HL-60/S4 treated with retinoic acid at 250 ng/mL for 4 days and 3 days (cell line): ENCODE results near the gene ACER1.
"Not testable (repeated sequence)": the region's sequence is repeated elsewhere in the genome, so short reads cannot be mapped to it uniquely, and the experiment has no call there.

Experiments used
- in situ Hi-C: fragments of 300-500 bp; cut with MboI; formaldehyde crosslinking; loops from 2 replicates; pipeline ENCODE4 v1.7.0; 2022; ENCODE audit warnings: low sequenced_read_pairs

ACER1 gene, protein sequence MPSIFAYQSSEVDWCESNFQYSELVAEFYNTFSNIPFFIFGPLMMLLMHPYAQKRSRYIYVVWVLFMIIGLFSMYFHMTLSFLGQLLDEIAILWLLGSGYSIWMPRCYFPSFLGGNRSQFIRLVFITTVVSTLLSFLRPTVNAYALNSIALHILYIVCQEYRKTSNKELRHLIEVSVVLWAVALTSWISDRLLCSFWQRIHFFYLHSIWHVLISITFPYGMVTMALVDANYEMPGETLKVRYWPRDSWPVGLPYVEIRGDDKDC

GRCh38 chr19:6333439-6333838, at the start of gene ACER1:
TSS of gene ACER1 (minus strand) at chr19:6333612. CDS start at chr19:6333551, 61 bp downstream.
- in situ Hi-C loops: no loop called here

- in situ Hi-C loops: no loop called here
Measured at GRCh38 chr19:6383188-6383587, 49.8 kb upstream of the ACER1 start.

- in situ Hi-C loops: no loop called here
Measured at GRCh38 chr19:6381030-6381750, 47.8 kb upstream of the ACER1 start.

DNA sequence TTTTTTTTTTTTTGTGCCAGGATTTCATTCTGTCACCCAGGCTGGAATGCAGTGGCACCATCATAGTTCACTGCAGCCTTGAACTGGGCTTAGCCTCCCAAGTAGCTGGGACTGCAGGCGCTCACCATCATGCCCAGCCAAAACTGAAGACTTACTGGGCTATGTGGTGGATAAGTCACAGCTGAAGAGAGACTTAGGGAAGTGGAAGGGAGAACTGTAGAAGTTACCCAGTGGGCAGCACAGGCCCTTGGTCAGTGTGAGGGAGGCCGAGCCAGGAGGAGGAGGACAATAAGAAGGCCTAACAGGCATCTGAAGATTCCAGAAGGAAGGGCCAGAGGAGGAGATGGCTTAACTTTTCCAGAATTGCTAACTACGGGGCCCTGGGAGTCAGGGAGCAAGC, 46.3 kb upstream of the ACER1 start:
- in situ Hi-C loops: no loop called here

- in situ Hi-C loops: no loop called here
Measured at GRCh38 chr19:6378486-6378885, 45.1 kb upstream of the ACER1 start.

GRCh38 chr19:6378041-6378440, 44.6 kb upstream of the ACER1 start:
- in situ Hi-C loops: no loop called here

DNA sequence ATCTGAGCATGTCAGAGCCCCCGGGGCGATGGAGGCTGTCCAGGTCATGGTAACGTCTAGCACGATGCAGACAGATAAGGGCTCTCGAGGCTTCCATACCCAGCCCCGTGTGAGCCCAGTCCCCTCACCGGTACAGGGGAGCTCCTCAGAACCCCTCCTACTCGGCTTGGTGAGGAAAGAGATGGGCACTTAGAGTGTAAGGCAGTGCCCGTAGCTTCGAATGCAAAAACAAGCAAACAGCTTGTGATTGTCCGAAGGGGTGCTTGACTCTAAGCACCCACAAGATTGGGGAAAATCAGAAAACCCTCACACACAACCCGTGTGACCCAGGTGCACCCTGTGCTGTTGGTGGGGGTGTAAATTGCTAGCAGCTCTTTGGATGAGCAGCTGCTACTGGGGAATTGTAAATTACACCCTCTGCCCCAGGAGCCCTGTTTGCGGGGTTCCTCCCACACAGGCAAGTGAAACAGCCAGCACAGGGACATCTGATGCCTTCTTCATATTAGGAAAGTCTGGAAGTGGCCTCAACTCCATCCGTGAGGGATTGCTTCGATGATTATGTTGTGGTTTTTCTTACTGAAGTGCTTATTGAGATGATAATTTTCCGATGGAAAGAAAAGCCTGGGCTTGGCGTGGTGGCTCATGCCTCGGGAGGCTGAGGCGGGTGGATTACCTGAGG, 43.2 kb upstream of the ACER1 start:
- in situ Hi-C loops: no loop called here

GRCh38 chr19:6375411-6376010, 42.1 kb upstream of the ACER1 start, which contains the start of gene PSPN:
TSS of gene PSPN (minus strand) at chr19:6375933. CDS start at chr19:6375849, 84 bp downstream.
- in situ Hi-C loops: no loop called here

DNA sequence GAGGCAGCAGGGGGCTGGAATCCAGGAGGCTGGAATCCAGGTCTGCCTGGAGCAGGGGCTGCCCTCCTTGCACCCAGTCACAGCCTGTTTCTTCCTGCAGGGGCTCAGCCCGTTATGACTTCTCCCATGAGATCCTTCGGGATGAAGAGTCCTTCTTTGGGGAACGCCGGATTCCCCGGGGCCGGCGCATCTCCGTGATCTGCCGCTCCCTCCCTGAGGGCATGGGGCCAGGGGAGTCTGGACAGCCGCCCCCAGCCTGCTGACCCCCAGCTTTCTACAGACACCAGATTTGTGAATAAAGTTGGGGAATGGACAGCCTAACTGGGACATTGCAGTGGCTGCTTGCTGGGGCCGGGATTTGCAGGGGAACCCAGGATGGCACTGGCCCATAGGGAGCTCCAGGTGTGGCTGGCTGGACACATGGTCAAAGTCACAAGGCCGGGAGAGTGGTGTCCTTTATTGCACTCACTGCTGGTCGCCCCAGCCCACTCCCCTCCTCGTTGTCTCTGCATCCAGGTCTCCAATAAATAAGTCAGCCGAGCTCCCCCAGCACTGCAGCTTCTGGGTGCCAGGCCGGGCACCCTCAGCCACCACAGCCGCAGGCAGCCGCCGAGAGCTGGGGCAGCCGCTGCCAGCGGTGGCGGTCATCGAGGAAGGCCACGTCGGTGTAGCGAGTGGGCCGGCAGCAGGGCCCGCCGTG, 41.4 kb upstream of the ACER1 start:
- in situ Hi-C loops: no loop called here

GRCh38 chr19:6374161-6374709, 40.8 kb upstream of the ACER1 start:
- in situ Hi-C loops: no loop called here

DNA sequence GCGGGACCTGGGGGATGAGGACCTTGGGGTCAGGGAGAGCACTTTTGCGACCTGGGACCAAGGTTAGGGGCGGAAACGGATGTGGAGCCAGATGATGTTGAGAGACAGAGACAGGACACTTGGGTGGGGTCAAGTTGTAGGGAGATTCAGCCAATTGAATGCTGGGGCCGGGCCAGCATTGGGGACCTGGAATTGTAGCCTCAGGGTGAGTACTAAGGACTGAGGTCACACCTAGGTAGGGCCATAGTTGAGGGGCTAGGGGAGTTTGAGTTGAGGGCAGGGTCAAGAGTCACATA, 40.3 kb upstream of the ACER1 start:
- in situ Hi-C loops: no loop called here

DNA sequence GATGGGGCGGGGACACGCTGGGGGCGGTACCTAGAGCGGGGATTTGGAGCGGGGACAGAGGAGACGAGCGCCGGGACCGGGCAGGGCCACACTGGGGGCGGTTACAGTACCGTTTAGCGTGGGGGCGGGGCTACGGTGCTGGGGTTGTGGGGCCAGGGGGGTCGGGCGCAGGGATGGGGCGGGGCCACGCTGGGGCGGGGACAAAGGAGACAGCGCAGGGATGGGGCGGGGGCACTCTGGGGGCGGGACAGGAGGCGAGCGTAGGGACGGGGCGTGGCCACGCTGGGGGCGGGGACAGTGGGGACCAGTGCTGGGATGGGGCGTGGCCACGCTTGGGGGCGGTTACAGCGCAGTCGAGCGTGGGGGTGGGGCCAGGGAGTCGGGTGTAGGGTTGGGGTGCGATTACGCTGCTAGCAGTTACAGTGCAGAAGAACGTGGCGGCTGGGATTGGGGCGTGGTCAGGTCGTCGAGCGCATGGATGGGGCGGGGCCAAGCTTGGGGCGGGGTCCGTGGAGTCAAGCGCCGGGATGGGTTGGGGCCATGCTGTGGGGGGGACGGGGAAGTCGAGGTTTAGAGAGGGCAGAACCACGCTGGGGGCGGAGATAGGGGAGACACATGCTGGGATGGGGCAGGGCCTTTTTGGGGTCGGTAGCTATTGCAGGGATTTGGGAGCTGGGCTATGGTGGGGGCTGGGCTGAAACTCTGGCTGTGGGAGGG, 39.8 kb upstream of the ACER1 start:
- in situ Hi-C loops: no loop called here

GRCh38 chr19:6372594-6373095, 39.2 kb upstream of the ACER1 start, which contains the start of gene ALKBH7:
TSS of gene ALKBH7 (plus strand) at chr19:6372794. CDS start at chr19:6372821, 27 bp downstream.
- in situ Hi-C loops: no loop called here

- in situ Hi-C loops: no loop called here
Measured at GRCh38 chr19:6364353-6364752, 30.9 kb upstream of the ACER1 start.

- in situ Hi-C loops: no loop called here
Measured at GRCh38 chr19:6362351-6362801, 29.0 kb upstream of the ACER1 start.

DNA sequence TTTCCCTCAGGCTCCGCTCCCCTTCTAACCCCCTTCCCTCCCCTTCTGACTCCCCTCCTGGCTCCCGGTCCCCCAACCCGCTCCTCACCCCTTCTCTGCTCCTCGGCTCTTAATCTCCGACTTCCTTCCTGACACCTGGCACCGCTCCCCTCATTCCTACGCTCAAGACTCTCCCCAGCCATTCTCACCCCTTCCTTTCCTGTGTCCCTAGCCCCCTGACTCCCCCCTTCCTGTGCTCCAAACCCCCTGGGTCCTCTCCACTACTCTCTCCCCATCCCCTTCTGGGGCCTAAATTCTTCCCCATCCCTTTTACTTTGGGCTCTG, 28.6 kb upstream of the ACER1 start:
- in situ Hi-C loops: no loop called here

DNA sequence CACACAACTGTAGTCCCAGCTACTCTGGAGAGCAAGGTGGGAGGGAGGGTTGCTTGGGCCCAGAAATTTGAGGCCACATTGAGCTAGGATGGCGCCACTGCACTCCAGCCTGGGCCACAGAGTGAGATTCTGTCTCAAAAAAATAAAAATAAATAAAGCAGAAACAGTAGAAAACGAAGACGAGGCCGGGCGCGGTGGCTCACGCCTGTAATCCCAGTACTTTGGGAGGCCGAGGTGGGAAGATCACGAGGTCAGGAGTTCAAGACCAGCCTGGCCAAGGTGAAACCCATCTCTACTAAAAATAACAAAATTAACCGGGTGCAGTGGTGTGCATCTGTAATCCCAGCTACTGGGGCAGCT, 27.4 kb upstream of the ACER1 start:
- in situ Hi-C loops: not testable (repeated sequence)

GRCh38 chr19:6360445-6360844, 27.0 kb upstream of the ACER1 start:
- in situ Hi-C loops: not testable (repeated sequence)

DNA sequence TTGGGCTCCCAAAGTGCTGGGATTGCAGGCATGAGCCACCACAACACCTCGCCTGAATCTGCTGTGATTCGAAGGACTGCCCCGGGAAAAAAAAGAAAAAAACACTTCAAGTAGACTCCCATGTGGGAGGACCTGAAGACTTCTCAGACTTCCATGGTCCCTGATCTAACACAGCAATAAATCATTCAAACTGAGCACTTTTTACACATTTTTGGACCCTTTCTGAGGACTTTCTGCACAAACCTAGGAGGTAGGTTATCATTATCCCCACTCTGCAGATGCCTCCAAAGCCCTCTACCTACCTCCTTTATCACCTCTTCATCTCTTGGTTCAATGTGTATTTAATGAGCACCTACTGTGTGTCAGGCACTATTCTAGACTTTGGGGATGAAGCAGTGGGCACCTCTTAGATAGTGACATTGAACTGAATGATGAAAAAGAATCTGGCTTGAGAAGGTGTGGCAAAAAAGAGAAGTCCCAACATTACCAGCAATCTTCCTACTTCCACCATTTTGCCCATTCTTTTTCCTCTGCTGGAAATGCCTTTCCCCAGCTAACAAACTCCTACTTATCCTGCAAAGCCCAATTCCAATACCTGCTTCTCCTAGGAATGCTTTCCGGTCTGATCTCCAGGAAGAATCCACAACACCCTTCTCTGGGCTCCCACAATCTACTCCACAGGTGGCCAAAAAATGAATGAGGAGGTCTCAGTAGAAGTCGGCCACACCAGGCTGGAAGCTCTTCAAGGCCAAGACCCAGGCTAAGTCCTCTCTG, 26.3 kb upstream of the ACER1 start:
- in situ Hi-C loops: no loop called here
